ENCODE measurements around the gene PRDM16. TPM values are rescaled to one million over a fixed set of nuclear protein-coding genes. Genes with fewer than 3 reads are reported as not detected.

Gene PRDM16
- total and polyA plus RNA-seq, 2 of the 13 experiments (the other 11 are each of a cell fraction or from before 2014, with no cell fraction given): 0.15 to 0.81 TPM

- TF ChIP-seq ATF6 (CRISPR knock-in tag; conservative IDR thresholded peaks at IDR 0.05): no peak
- TF ChIP-seq CSRNP1 (CRISPR knock-in tag; IDR thresholded peaks at IDR 0.05): no peak
- TF ChIP-seq KAT7 (CRISPR knock-in tag; IDR thresholded peaks at IDR 0.05; ENCODE audit: borderline replicate concordance): no peak
- TF ChIP-seq PATZ1 (CRISPR knock-in tag; IDR thresholded peaks at IDR 0.05): peak; percentile 87
- TF ChIP-seq ZNF83 (CRISPR knock-in tag; IDR thresholded peaks at IDR 0.05; ENCODE audit: borderline replicate concordance): no peak
- TF ChIP-seq ZNF740 (CRISPR knock-in tag; IDR thresholded peaks at IDR 0.05): no peak
- no peak for TF ChIP-seq GFI1 (CRISPR knock-in tag; IDR thresholded peaks at IDR 0.05; ENCODE audit: borderline replicate concordance)
- TF ChIP-seq ATF7 (IDR thresholded peaks at IDR 0.05): no peak
- no peak for TF ChIP-seq ATF7 (CRISPR knock-in tag; IDR thresholded peaks at IDR 0.05)
- no peak for TF ChIP-seq NAIF1 (CRISPR knock-in tag; IDR thresholded peaks at IDR 0.05; ENCODE audit: borderline replicate concordance)
- TF ChIP-seq PBX3 (CRISPR knock-in tag; IDR thresholded peaks at IDR 0.05; ENCODE audit: borderline replicate concordance): no peak
- TF ChIP-seq SP140L (CRISPR knock-in tag; IDR thresholded peaks at IDR 0.05; ENCODE audit: borderline replicate concordance): no peak
- no peak for TF ChIP-seq ZNF530 (CRISPR knock-in tag; IDR thresholded peaks at IDR 0.05; ENCODE audit: low read depth)
- TF ChIP-seq ZNF232 (CRISPR knock-in tag; IDR thresholded peaks at IDR 0.05; ENCODE audit: borderline replicate concordance): no peak
- TF ChIP-seq HCFC1 (IDR thresholded peaks at IDR 0.05; ENCODE audit: low read depth, low read length): no peak
- TF ChIP-seq DMAP1 (CRISPR knock-in tag; IDR thresholded peaks at IDR 0.05): no peak
- no peak for TF ChIP-seq ZNF547 (CRISPR knock-in tag; IDR thresholded peaks at IDR 0.05)
Observed at GRCh38 chr1:3237994-3238702, 169.1 kb downstream of the PRDM16 start (continued).
